Measurements from ENCODE around the gene EIF5. TPM values are rescaled to one million over a fixed set of nuclear protein-coding genes. Genes with fewer than 3 reads are reported as not detected.

The EIF5 gene
- total RNA-seq, 1 experiment from 2014 or later, result 238 TPM

- Histone ChIP-seq H3K79me2 (ENCODE audit: insufficient read depth, low read length) (no peaks in the 10 kb centered on the region), H3K27me3 (ENCODE audit: insufficient read depth, low read length) (no peaks in the 10 kb centered on the region), H3K4me2 (ENCODE audit: low read length) (no peak overlapping the region), H3K36me3 (ENCODE audit: control insufficient read depth in 1 of 2, insufficient read depth in 2 of 2, low read length in 2 of 2) (no peaks in the 10 kb centered on the region), H4K20me1 (ENCODE audit: insufficient read depth) (no peaks in the 10 kb centered on the region), H2AFZ (ENCODE audit: low read depth, low read length, poor library complexity, severe bottlenecking) (no peak overlapping the region), H3K9me2 (ENCODE audit: insufficient read depth) (no peaks in the 10 kb centered on the region), H3K9ac (ENCODE audit: low read length) (no peak overlapping the region), H3K9me3 (ENCODE audit: control insufficient read depth in 1 of 2, insufficient read depth in 1 of 2, low read depth in 1 of 2, low read length in 2 of 2) (no peaks in the 10 kb centered on the region), H3K4me3 (replicated peaks in 1 of 2; ENCODE audit: low read depth in 1 of 2, low read length in 2 of 2) (no peak overlapping the region), H3K27ac (ENCODE audit: low read depth, low read length) (no peak overlapping the region), H3K4me1 (ENCODE audit: control insufficient read depth in 1 of 2, insufficient read depth in 2 of 2, low read length in 2 of 2) (no peaks in the 10 kb centered on the region)
- intact Hi-C loops (cut with micrococcal nuclease), result no loop called here
- ATAC-seq (no peak), DNase-seq (ENCODE audit: low read depth, low spot score) (no peak)
- RAD21 ChIA-PET (ENCODE audit: low non-redundant PET in 1 of 2, low total read pairs in 2 of 2, uncharacterized antibody in 2 of 2, unreplicated experiment in 2 of 2), result no interaction called here
- POLR2A ChIA-PET, result no interaction called here
- no TSS peak for BruUV-seq (replicated peaks)
- no peak for TF ChIP-seq CBX3 (IDR thresholded peaks at IDR 0.05; ENCODE audit: low read depth)
- TF ChIP-seq ZFX (IDR thresholded peaks at IDR 0.05), result no peak
- TF ChIP-seq SP1 (IDR thresholded peaks at IDR 0.05; ENCODE audit: low read depth), result no peak
- no peak for TF ChIP-seq ELF1 (IDR thresholded peaks at IDR 0.05; ENCODE audit: borderline replicate concordance, low read depth)
- no peak for TF ChIP-seq CTCF (IDR thresholded peaks at IDR 0.05 in 2 of 3, conservative IDR thresholded peaks at IDR 0.05 in 1 of 3; ENCODE audit: borderline replicate concordance in 1 of 3, insufficient read depth in 1 of 3, low read depth in 2 of 3, low read length in 2 of 3)
- TF ChIP-seq POLR2AphosphoS5 (IDR thresholded peaks at IDR 0.05; ENCODE audit: low read depth, low read length), result no peak
- TF ChIP-seq CEBPB (IDR thresholded peaks at IDR 0.05; ENCODE audit: low read depth), result no peak
- no peak for TF ChIP-seq ZBTB33 (IDR thresholded peaks at IDR 0.05; ENCODE audit: extremely low read depth, insufficient replicate concordance, low read length)
- TF ChIP-seq FOSL1 (IDR thresholded peaks at IDR 0.05; ENCODE audit: low read depth), result no peak
- TF ChIP-seq SIN3A (IDR thresholded peaks at IDR 0.05; ENCODE audit: low read depth), result no peak
- no peak for TF ChIP-seq EZH2 (IDR thresholded peaks at IDR 0.05)
- TF ChIP-seq ZNF274 (IDR thresholded peaks at IDR 0.05; ENCODE audit: low read depth, low read length), result no peak
- no peak for TF ChIP-seq SRF (IDR thresholded peaks at IDR 0.05; ENCODE audit: low read depth)
- no peak for TF ChIP-seq TCF7L2 (IDR thresholded peaks at IDR 0.05; ENCODE audit: borderline replicate concordance, extremely low read depth, insufficient read depth, insufficient read length)
- no peak for TF ChIP-seq RAD21 (IDR thresholded peaks at IDR 0.05; ENCODE audit: low read depth)
- TF ChIP-seq EGR1 (IDR thresholded peaks at IDR 0.05; ENCODE audit: low read depth), result no peak
- no peak for TF ChIP-seq ATF3 (IDR thresholded peaks at IDR 0.05)
- no peak for TF ChIP-seq MAX (IDR thresholded peaks at IDR 0.05)
- TF ChIP-seq POLR2A (IDR thresholded peaks at IDR 0.05; ENCODE audit: borderline replicate concordance, extremely low read depth, insufficient read depth, insufficient read length), result no peak
- CTCF ChIA-PET, result no interaction called here
Measured at GRCh38 chr14:103313704-103314103, 20.3 kb upstream of the EIF5 start.

Data from HCT116 (cell line).